IMR-90 (cell line): Measurements from ENCODE around the gene SAP30BP. TPM values are rescaled to one million over a fixed set of nuclear protein-coding genes. Genes with fewer than 3 reads are reported as not detected.

ENCODE experiments used
- ATAC-seq: fragments of 200-7000 bp; cut with Tn5 transposase; 2 replicates; pipeline ENCODE4 v1.9.1; 2020; ENCODE audit warnings: low read depth, mild to moderate bottlenecking, moderate library complexity
- BruUV-seq: library from RNA; stranded (reverse); fragments of 400-500 nt; replicated peaks from 2 replicates; lab custom pipeline; 2021; lab: Mats Ljungman, UMichigan
- CTCF ChIA-PET: fragments of 300-600 bp; formaldehyde crosslinking; extraction: SDS; loops from one replicate; lab custom pipeline; 2021; ENCODE audit warnings: antibody characterized with exemption; lab: Yijun Ruan, JAX
- POLR2A ChIA-PET: fragments of 300-600 bp; sonication (Branson Sonifier 250); formaldehyde crosslinking; loops from one replicate; lab custom pipeline; 2022; ENCODE audit warnings: antibody characterized with exemption; ENCODE audit not compliant: unreplicated experiment; lab: Charles Lee
- DNase-seq: peaks from one replicate; pipeline ENCODE4 v3.0.0; 2013
- H2AFZ ChIP-seq: replicated peaks from 2 replicates; pipeline ENCODE3; 2013; ENCODE audit warnings: low read length, mild to moderate bottlenecking; ENCODE audit not compliant: poor library complexity
- H2AK5ac ChIP-seq: 2 replicates; pipeline ENCODE4 v1.6.1; 2013; ENCODE audit warnings: low read depth, low read length, inconsistent platforms
- H2AK9ac ChIP-seq: replicated peaks from 2 replicates; pipeline ENCODE3; 2013; ENCODE audit warnings: mild to moderate bottlenecking, low read depth, low read length, moderate library complexity; ENCODE audit not compliant: poor library complexity
- H2BK120ac ChIP-seq: 2 replicates; pipeline ENCODE4 v1.6.1; 2013; ENCODE audit warnings: low read depth, low read length, inconsistent platforms
- H2BK15ac ChIP-seq: 3 replicates; pipeline ENCODE4 v1.6.1; 2013; ENCODE audit warnings: low read depth, low read length, inconsistent platforms
- H2BK20ac ChIP-seq: 2 replicates; pipeline ENCODE4 v1.6.1; 2013; ENCODE audit warnings: low read depth, mild to moderate bottlenecking, inconsistent platforms, low read length, moderate library complexity
- H2BK5ac ChIP-seq: 2 replicates; pipeline ENCODE4 v1.6.1; 2013; ENCODE audit warnings: mild to moderate bottlenecking, low read depth, low read length, inconsistent platforms; ENCODE audit not compliant: poor library complexity, severe bottlenecking
- H3K14ac ChIP-seq: replicated peaks from 2 replicates; pipeline ENCODE4 v1.6.1; 2013; ENCODE audit warnings: low read depth, low read length, inconsistent platforms
- H3K18ac ChIP-seq: 2 replicates; pipeline ENCODE4 v1.6.1; 2013; ENCODE audit warnings: low read depth, low read length, control low read depth
- H3K23ac ChIP-seq: 2 replicates; pipeline ENCODE4 v1.6.1; 2013; ENCODE audit warnings: low read depth, low read length, inconsistent platforms
- H3K27ac ChIP-seq: 2 replicates; pipeline ENCODE4 v1.5.1; 2013; ENCODE audit warnings: mild to moderate bottlenecking, control low read depth, low read length; ENCODE audit not compliant: insufficient read depth
- H3K27me3 ChIP-seq: 2 replicates; pipeline ENCODE4 v1.6.1; 2013; ENCODE audit warnings: low read length; ENCODE audit not compliant: control insufficient read depth, insufficient read depth
- H3K36me3 ChIP-seq: 2 replicates; pipeline ENCODE4 v1.6.1; 2013; ENCODE audit warnings: low read length, mixed read lengths; ENCODE audit not compliant: control insufficient read depth, insufficient read depth
- H3K4ac ChIP-seq: 2 replicates; pipeline ENCODE4 v1.6.1; 2013; ENCODE audit warnings: low read depth, low read length, inconsistent platforms
- H3K4me1 ChIP-seq: 2 replicates; pipeline ENCODE4 v1.6.1; 2013; ENCODE audit warnings: low read length, mixed read lengths; ENCODE audit not compliant: control insufficient read depth, insufficient read depth
- H3K4me2 ChIP-seq: 2 replicates; pipeline ENCODE4 v1.6.1; 2013; ENCODE audit warnings: low read depth, mild to moderate bottlenecking, control low read depth, low read length, moderate library complexity
- H3K4me3 ChIP-seq: 2 replicates; pipeline ENCODE4 v1.5.1; 2013; ENCODE audit warnings: low read depth, mild to moderate bottlenecking, control low read depth, low read length, moderate library complexity; ENCODE audit not compliant: insufficient read depth
- H3K56ac ChIP-seq: 2 replicates; pipeline ENCODE4 v1.6.1; 2013; ENCODE audit warnings: low read length, inconsistent platforms; ENCODE audit not compliant: insufficient read depth; ENCODE audit errors: extremely low read depth
- H3K79me1 ChIP-seq, 2 experiments: 2 replicates each; pipeline ENCODE4 v1.6.1; 2013; ENCODE audit warnings: low read length in 2 of 2, inconsistent platforms in 1 of 2, low read depth in 1 of 2
- H3K9ac ChIP-seq: 2 replicates; pipeline ENCODE4 v1.6.1; 2013; ENCODE audit warnings: low read depth, low read length, control low read depth
- H3K9me1 ChIP-seq: 2 replicates; pipeline ENCODE4 v1.6.1; 2013; ENCODE audit warnings: low read length, inconsistent platforms; ENCODE audit not compliant: insufficient read depth
- H3K9me3 ChIP-seq: 2 replicates; pipeline ENCODE4 v1.6.1; 2013; ENCODE audit warnings: low read length; ENCODE audit not compliant: control insufficient read depth, insufficient read depth
- H4K20me1 ChIP-seq: 2 replicates; pipeline ENCODE4 v1.6.1; 2013; ENCODE audit warnings: low read length, inconsistent platforms; ENCODE audit not compliant: insufficient read depth
- H4K5ac ChIP-seq: 2 replicates; pipeline ENCODE4 v1.6.1; 2013; ENCODE audit warnings: mild to moderate bottlenecking, low read depth, low read length, control low read depth
- H4K8ac ChIP-seq, 2 experiments: 2 replicates each; pipeline ENCODE4 v1.6.1; 2013; ENCODE audit warnings: low read depth in 2 of 2, low read length in 2 of 2, control low read depth in 1 of 2, inconsistent platforms in 1 of 2
- H4K91ac ChIP-seq: 2 replicates; pipeline ENCODE4 v1.6.1; 2013; ENCODE audit warnings: low read depth, low read length, inconsistent platforms; ENCODE audit not compliant: insufficient read depth
- CEBPB ChIP-seq: IDR thresholded peaks from 2 replicates; pipeline ENCODE4 v1.6.1; 2012; ENCODE audit warnings: low read depth, low read length, improper control_type of control experiment
- FOS ChIP-seq: fragments of 150-350 bp; IDR thresholded peaks from 2 replicates; pipeline ENCODE4 v1.6.1; 2016; ENCODE audit warnings: low read depth, low read length
- MXI1 ChIP-seq: IDR thresholded peaks from 2 replicates; pipeline ENCODE4 v1.6.1; 2012; ENCODE audit warnings: low read depth, mild to moderate bottlenecking, low read length, moderate library complexity, borderline replicate concordance
- NFE2L2 ChIP-seq: fragments of 150-350 bp; IDR thresholded peaks from 2 replicates; pipeline ENCODE4 v1.6.1; 2016; ENCODE audit warnings: low read depth, mild to moderate bottlenecking, low read length
- RCOR1 ChIP-seq: IDR thresholded peaks from 2 replicates; pipeline ENCODE4 v1.6.1; 2012; ENCODE audit warnings: mild to moderate bottlenecking, low read length, improper control_type of control experiment; ENCODE audit not compliant: insufficient replicate concordance
- WGBS, 2 experiments: methylation state at CpG; one replicate each; pipeline versions ENCODE4 v1.1.5 to v1.1.7; 2013; ENCODE audit warnings: missing lambda C conversion rate in 2 of 2; ENCODE audit not compliant: insufficient read length in 1 of 2; ENCODE audit errors: extremely low coverage in 2 of 2; 5-methylcytosine and 5-hydroxymethylcytosine counted together
- dilution Hi-C: fragments of 300-500 bp; cut with HindIII; formaldehyde crosslinking; loops from one replicate; pipeline ENCODE4 v1.14.3; 2018; ENCODE audit warnings: low sequenced_read_pairs; ENCODE audit not compliant: unreplicated experiment
- in situ Hi-C: fragments of 300-500 bp; cut with MboI; formaldehyde crosslinking; loops from 3 replicates; pipeline ENCODE4 v1.14.3; 2019; ENCODE audit warnings: low sequenced_read_pairs, inconsistent platforms, mixed read lengths
- intact Hi-C: fragments of 100-400 bp; cut with micrococcal nuclease; formaldehyde crosslinking; loops from 2 replicates; pipeline ENCODE4 v1.10.0; 2022
- polyA plus RNA-seq, 3 experiments: library from polyadenylated mRNA; depleted of rRNA; stranded (reverse); fragments of >200 nt; gene quantifications; 2 replicates each; pipeline ENCODE4 v1.2.3, GENCODE V29; 2012; ENCODE audit warnings: low replicate concordance in 1 of 3
- total RNA-seq: library from RNA; depleted of rRNA; stranded (reverse); fragments of >200 nt; gene quantifications from 2 replicates; pipeline ENCODE4 v1.2.3, GENCODE V29; 2012
- TF ChIP-seq, protein P1 (sequence below): conservative IDR thresholded peaks from 2 replicates; pipeline ENCODE4 v1.5.1; 2012; ENCODE audit warnings: mild to moderate bottlenecking, low read depth, low read length, improper control_type of control experiment

Gene SAP30BP
- total and polyA plus RNA-seq, 2 of the 4 experiments (the other 2 are of a cell fraction): 70.4 to 139 TPM

DNA sequence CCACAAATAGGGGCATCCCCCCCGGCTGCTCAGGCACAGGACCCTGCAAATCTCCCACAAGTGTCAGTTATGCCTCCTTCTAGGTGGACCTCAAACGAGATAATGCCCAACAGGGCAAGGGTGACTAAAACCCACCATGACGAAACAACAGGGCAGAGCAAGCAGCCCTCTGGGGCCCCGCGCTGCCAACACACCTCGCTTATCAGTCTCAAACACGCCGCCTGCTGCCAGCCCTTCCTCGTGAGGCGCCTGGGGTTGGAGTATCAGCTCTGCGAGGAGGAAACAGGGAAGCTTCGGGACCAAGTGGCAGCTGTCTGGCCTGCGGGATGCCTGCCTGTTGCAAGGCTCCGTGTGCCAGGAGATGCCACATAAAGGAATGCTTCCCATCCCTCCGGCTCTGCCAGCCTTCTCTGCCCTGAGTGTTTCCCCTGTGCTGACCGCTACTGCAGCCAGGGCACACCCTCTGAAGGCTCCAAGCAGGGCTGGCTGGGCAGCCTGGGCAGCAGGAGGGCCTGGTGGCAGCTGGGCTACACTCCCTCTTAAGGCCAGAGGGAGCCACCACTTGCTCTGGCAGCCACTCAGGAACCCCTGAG, 31.4 kb upstream of the SAP30BP start (continued):
- TF ChIP-seq, protein P1, sequence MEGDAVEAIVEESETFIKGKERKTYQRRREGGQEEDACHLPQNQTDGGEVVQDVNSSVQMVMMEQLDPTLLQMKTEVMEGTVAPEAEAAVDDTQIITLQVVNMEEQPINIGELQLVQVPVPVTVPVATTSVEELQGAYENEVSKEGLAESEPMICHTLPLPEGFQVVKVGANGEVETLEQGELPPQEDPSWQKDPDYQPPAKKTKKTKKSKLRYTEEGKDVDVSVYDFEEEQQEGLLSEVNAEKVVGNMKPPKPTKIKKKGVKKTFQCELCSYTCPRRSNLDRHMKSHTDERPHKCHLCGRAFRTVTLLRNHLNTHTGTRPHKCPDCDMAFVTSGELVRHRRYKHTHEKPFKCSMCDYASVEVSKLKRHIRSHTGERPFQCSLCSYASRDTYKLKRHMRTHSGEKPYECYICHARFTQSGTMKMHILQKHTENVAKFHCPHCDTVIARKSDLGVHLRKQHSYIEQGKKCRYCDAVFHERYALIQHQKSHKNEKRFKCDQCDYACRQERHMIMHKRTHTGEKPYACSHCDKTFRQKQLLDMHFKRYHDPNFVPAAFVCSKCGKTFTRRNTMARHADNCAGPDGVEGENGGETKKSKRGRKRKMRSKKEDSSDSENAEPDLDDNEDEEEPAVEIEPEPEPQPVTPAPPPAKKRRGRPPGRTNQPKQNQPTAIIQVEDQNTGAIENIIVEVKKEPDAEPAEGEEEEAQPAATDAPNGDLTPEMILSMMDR: no peak
- TF ChIP-seq FOS: no peak

DNA sequence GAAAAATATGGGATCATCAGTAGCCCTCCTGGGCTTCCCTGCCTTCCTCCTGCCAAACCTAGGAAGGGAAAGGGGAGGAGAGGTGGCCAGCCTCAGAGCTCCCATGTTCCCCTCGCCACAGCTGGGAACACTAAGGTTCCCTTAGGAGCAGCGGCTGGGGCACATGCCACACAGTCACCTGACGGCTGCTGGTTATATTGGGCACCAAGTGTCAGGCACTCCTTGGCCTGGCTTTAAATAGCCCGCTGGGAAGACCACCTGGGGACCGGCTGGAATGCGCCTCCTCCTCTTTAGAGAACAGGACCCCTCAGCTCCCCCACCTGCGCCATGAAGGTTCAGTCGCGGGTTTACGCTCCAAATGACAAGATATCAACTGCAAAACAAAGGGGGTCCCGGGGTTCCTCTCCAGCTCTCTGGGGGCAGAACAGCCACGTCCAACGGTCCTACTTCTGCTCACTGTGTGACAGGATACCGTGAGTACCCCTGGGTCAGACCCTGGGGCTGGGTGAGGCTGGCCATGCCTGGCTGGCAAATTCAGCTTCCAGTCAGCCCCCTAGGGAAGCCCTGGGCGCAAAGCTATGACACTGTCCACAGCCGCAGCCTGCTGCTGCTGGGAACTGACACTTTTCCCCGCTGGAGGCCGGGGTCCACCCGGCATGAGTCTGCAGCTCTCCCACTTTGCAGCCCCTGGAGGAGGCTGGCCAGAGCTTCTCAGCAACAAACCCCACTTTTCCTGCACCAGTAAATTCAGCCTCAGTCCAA, 30.6 kb upstream of the SAP30BP start:
- H3K79me1 ChIP-seq: peaks cover 0 to 3% of the 10 kb centered on the region in 2 experiments; a peak in 1 of 4 replicates
- H4K8ac ChIP-seq: no peak overlapping the region
- no peaks in the 10 kb centered on the region for H3K27me3 ChIP-seq
- H3K36me3 ChIP-seq: peaks cover 9% of the 10 kb centered on the region; the same call in 1 of the 2 replicates
- H3K14ac ChIP-seq: no peak overlapping the region
- no peak overlapping the region for H3K4me2 ChIP-seq
- no peak overlapping the region for H3K27ac ChIP-seq
- intact Hi-C loops (no loop called here), in situ Hi-C loops (no loop called here), dilution Hi-C loops (no loop called here)
- POLR2A ChIA-PET: no interaction called here
- no peak overlapping the region for H2AK9ac ChIP-seq
- no peak overlapping the region for H3K23ac ChIP-seq
- H2AK5ac ChIP-seq: no peak overlapping the region
- H2BK20ac ChIP-seq: no peak overlapping the region
- no peak overlapping the region for H3K4me3 ChIP-seq
- 90% methylated on average over 9 of the region's 19 CpGs; no CpG with 5 or more reads in 1 of the 2 experiments for WGBS, 2 experiments
- no peak overlapping the region for H2AFZ ChIP-seq
- no peaks in the 10 kb centered on the region for H3K9me1 ChIP-seq
- no peak overlapping the region for H3K9ac ChIP-seq
- no peak overlapping the region for H2BK5ac ChIP-seq
- no TSS peak for BruUV-seq
- H4K5ac ChIP-seq: no peak overlapping the region
- peaks cover 15% of the 10 kb centered on the region for H3K4me1 ChIP-seq
- ATAC-seq (no peak), DNase-seq (no peak)
- no peak for TF ChIP-seq NFE2L2
- TF ChIP-seq CEBPB: no peak
- TF ChIP-seq MXI1: no peak
- no peak for TF ChIP-seq RCOR1
- H4K20me1 ChIP-seq: peaks cover 9% of the 10 kb centered on the region
- CTCF ChIA-PET: interaction anchor here (1.6 kb wide), 1 partner anchor 113 kb away, joined by 4 read pairs; no protein-coding TSS in a partner anchor
- no peak overlapping the region for H2BK120ac ChIP-seq
- H3K4ac ChIP-seq: no peak overlapping the region
- H2BK15ac ChIP-seq: no peak overlapping the region
- H3K9me3 ChIP-seq: no peaks in the 10 kb centered on the region
- H3K18ac ChIP-seq: no peak overlapping the region
- no peak overlapping the region for H3K56ac ChIP-seq
- H4K91ac ChIP-seq: no peak overlapping the region
